Parathyroid adenoma (tissue), 2 donors: ENCODE data around the gene FSTL4.

ENCODE experiments used
- H2AFZ ChIP-seq: fragments of 300-600 bp; sonication (generic); one replicate; pipeline ENCODE4 v1.7.0; 2017; ENCODE audit warnings: antibody characterized with exemption, mild to moderate bottlenecking
- H3K27ac ChIP-seq: fragments of 300-600 bp; sonication (generic); one replicate; pipeline ENCODE4 v1.7.0; 2017
- H3K27me3 ChIP-seq: fragments of 300-600 bp; sonication (generic); one replicate; pipeline ENCODE4 v1.7.0; 2017; ENCODE audit warnings: low read length; ENCODE audit not compliant: control insufficient read depth, insufficient read depth
- H3K36me3 ChIP-seq: fragments of 300-600 bp; sonication (generic); one replicate; pipeline ENCODE4 v1.7.0; 2017; ENCODE audit warnings: low read length; ENCODE audit not compliant: control insufficient read depth, insufficient read depth
- H3K4me1 ChIP-seq: fragments of 300-600 bp; sonication (generic); one replicate; pipeline ENCODE4 v1.7.0; 2017; ENCODE audit warnings: control low read depth
- H3K4me2 ChIP-seq: fragments of 300-600 bp; sonication (generic); one replicate; pipeline ENCODE4 v1.7.0; 2017; ENCODE audit warnings: low read length
- H3K4me3 ChIP-seq: fragments of 300-600 bp; sonication (generic); one replicate; pipeline ENCODE4 v1.7.0; 2017; ENCODE audit warnings: low read depth, low read length
- H3K79me2 ChIP-seq: fragments of 300-600 bp; sonication (generic); one replicate; pipeline ENCODE4 v1.7.0; 2017; ENCODE audit warnings: control low read depth
- H3K9ac ChIP-seq: fragments of 300-600 bp; sonication (generic); one replicate; pipeline ENCODE4 v1.7.0; 2017; ENCODE audit warnings: mild to moderate bottlenecking
- H3K9me3 ChIP-seq: fragments of 300-600 bp; sonication (generic); one replicate; pipeline ENCODE4 v1.7.0; 2017; ENCODE audit warnings: low read length; ENCODE audit not compliant: control insufficient read depth
- CTCF ChIP-seq: fragments of 300-600 bp; sonication (generic); IDR thresholded peaks from one replicate; pipeline ENCODE4 v1.7.0; 2017; ENCODE audit warnings: antibody characterized with exemption, mild to moderate bottlenecking
- donor health status: primary hyperparathyroidism.

FSTL4 gene

DNA sequence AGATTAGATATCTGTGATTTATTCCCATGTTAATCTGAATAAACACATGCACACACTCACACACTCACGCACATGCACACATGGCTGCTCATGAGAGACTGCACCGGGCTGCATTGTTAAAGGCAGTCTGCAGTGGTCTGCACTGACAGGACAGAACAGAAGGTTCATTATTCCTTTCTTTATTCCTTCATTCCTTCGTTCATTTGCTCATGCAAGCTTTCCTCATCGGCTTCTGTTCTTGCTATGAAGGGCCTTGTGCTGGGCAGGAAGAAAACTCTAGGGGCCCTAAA is 41.4 kb upstream of the FSTL4 start:
- Histone ChIP-seq H3K4me3 (no peak overlapping the region), H3K27me3 (no peaks in the 10 kb centered on the region), H3K4me2 (no peak overlapping the region), H3K9me3 (no peaks in the 10 kb centered on the region), H3K79me2 (no peaks in the 10 kb centered on the region), H3K36me3 (no peaks in the 10 kb centered on the region), H3K9ac (no peak overlapping the region), H2AFZ (no peak overlapping the region), H3K27ac (no peak overlapping the region), H3K4me1 (no peaks in the 10 kb centered on the region)
- no peak for TF ChIP-seq CTCF

DNA sequence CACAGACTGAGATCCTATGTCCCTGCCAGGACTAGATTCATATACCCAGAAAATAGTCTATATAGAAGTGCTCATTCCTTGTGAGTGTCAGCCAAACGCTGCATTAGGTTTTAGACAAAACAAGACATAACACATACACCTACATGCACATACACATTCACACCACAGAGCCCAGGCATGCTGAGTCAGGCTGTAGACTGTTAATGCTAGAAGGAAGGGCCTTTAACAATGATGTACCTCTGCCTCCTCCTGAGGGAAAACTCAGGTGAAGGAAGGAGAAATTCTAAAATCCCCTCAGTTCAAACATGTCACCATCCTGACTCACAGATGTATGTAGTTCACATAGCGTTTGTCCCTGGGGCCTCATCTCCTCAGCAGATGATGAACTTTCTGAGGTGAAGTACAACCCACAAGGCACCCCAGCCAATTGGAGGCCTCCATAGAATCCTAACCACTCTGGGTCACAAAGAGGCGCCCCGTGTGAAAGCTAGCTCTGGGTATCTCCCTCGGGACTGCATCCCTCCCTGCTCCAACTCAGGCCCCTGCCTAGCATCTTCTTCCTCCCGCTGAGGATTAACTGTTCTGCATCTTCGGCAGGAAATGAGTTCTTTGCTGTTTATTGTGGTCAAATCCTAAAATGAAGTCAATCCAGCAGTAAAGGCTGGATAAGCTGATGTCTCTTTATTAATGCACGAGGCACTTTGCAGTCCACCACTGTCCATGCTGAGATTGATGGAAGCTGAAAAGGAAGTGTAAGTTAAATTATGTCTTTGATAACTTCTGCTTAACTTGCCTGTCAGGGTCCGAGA is 40.8 kb upstream of the FSTL4 start:
- Histone ChIP-seq H3K4me3 (no peak overlapping the region), H3K27me3 (no peaks in the 10 kb centered on the region), H2AFZ (no peak overlapping the region), H3K79me2 (no peaks in the 10 kb centered on the region), H3K9me3 (no peaks in the 10 kb centered on the region), H3K27ac (no peak overlapping the region), H3K36me3 (no peaks in the 10 kb centered on the region), H3K9ac (no peak overlapping the region), H3K4me2 (no peak overlapping the region), H3K4me1 (no peaks in the 10 kb centered on the region)
- TF ChIP-seq CTCF, result no peak

GRCh38 chr5:133644000-133644865 is 31.9 kb upstream of the FSTL4 start:
- Histone ChIP-seq H3K27me3 (no peaks in the 10 kb centered on the region), H3K79me2 (no peaks in the 10 kb centered on the region), H3K36me3 (no peaks in the 10 kb centered on the region), H3K4me1 (no peaks in the 10 kb centered on the region), H3K27ac (no peak overlapping the region), H3K4me3 (no peak overlapping the region), H3K9me3 (no peaks in the 10 kb centered on the region), H2AFZ (no peak overlapping the region), H3K4me2 (no peak overlapping the region), H3K9ac (no peak overlapping the region)
- TF ChIP-seq CTCF, result no peak

- no peaks in the 10 kb centered on the region for H3K36me3 ChIP-seq
- H3K9me3 ChIP-seq, result no peaks in the 10 kb centered on the region
- no peak overlapping the region for H3K4me2 ChIP-seq
- H3K9ac ChIP-seq, result no peak overlapping the region
- no peaks in the 10 kb centered on the region for H3K4me1 ChIP-seq
- no peak for TF ChIP-seq CTCF
- H3K27ac ChIP-seq, result no peak overlapping the region
- no peaks in the 10 kb centered on the region for H3K27me3 ChIP-seq
- H3K4me3 ChIP-seq, result no peak overlapping the region
- no peaks in the 10 kb centered on the region for H3K79me2 ChIP-seq
- no peak overlapping the region for H2AFZ ChIP-seq
These were observed 31.0 kb upstream of the FSTL4 start for GRCh38 chr5:133643365-133643764.
